Sigmoid colon (tissue), 4 donors: Measurements from ENCODE around the gene TOR2A.

Source experiments
- CTCF ChIP-seq, 4 experiments: fragments of 450-650 bp in 3 of 4; fragments of 200-600 bp in 1 of 4; IDR thresholded peaks; one replicate each; pipeline ENCODE4 v1.5.1; 2016 to 2019; ENCODE audit warnings: antibody characterized with exemption in 4 of 4, mild to moderate bottlenecking in 3 of 4, moderate library complexity in 2 of 4
- EP300 ChIP-seq, 4 donors: sonication (generic); formaldehyde crosslinking; IDR thresholded peaks; one replicate each; pipeline ENCODE4 v1.6.1; 2017; ENCODE audit warnings: antibody characterized with exemption in 4 of 4
- POLR2AphosphoS5 ChIP-seq, 4 donors: sonication (generic); formaldehyde crosslinking; IDR thresholded peaks; one replicate each; pipeline ENCODE4 v1.6.1; 2017; ENCODE audit warnings: antibody characterized with exemption in 4 of 4

GRCh38 chr9:127742435-127743088, 7.5 kb upstream of the TOR2A start:
- no peak for TF ChIP-seq CTCF (IDR thresholded peaks at IDR 0.05)
- TF ChIP-seq EP300 (IDR thresholded peaks at IDR 0.05) = no peak
- no peak for TF ChIP-seq POLR2AphosphoS5 (IDR thresholded peaks at IDR 0.05)
